Glutamatergic neuron (in vitro differentiated cells): ENCODE measurements around the gene PTPRR. TPM values are rescaled to one million over a fixed set of nuclear protein-coding genes. Genes with fewer than 3 reads are reported as not detected.

ENCODE experiments used
- DNase-seq: peaks from one replicate; pipeline ENCODE4 v3.0.0; 2022
- H3K27ac Mint-ChIP-seq: one replicate; pipeline ENCODE4 v1.8.0; 2020; ENCODE audit warnings: mild to moderate bottlenecking, mixed read lengths, inconsistent platforms; ENCODE audit not compliant: unreplicated experiment
- H3K27me3 Mint-ChIP-seq: one replicate; pipeline ENCODE4 v1.8.0; 2020; ENCODE audit warnings: mild to moderate bottlenecking, moderate library complexity, mixed read lengths, inconsistent platforms; ENCODE audit not compliant: unreplicated experiment
- H3K36me3 Mint-ChIP-seq: one replicate; pipeline ENCODE4 v1.8.0; 2020; ENCODE audit warnings: mild to moderate bottlenecking, mixed read lengths, inconsistent platforms; ENCODE audit not compliant: unreplicated experiment
- H3K4me1 Mint-ChIP-seq: one replicate; pipeline ENCODE4 v1.8.0; 2020; ENCODE audit warnings: mild to moderate bottlenecking, low read depth, mixed read lengths, inconsistent platforms; ENCODE audit not compliant: unreplicated experiment
- H3K4me3 Mint-ChIP-seq: one replicate; pipeline ENCODE4 v1.8.0; 2020; ENCODE audit warnings: mild to moderate bottlenecking, mixed read lengths, inconsistent platforms; ENCODE audit not compliant: unreplicated experiment
- H3K9me3 Mint-ChIP-seq: one replicate; pipeline ENCODE4 v1.8.0; 2020; ENCODE audit warnings: mild to moderate bottlenecking, moderate library complexity, mixed read lengths, inconsistent platforms; ENCODE audit not compliant: unreplicated experiment
- CTCF ChIP-seq: fragments of 200-600 bp; sonication (generic); IDR thresholded peaks from one replicate; pipeline ENCODE4 v1.5.0; 2021; ENCODE audit not compliant: partially characterized antibody, unreplicated experiment
- total RNA-seq: library from RNA; stranded (reverse); fragmentation: NEBNext Ultra II Directional; extraction: Animal tissue kit (Norgen Biotek cat#: 25700); gene quantifications from one replicate; pipeline ENCODE4 v1.2.1, GENCODE V29; 2021; ENCODE audit not compliant: unreplicated experiment

Gene PTPRR
- total RNA-seq, 1 donor from 2014 or later = 0.34 TPM

GRCh38 chr12:70772836-70773235 is 147.7 kb downstream of the PTPRR start:
- H3K9me3 Mint-ChIP-seq = no peaks in the 10 kb centered on the region
- no peak for TF ChIP-seq CTCF
- H3K27ac Mint-ChIP-seq = no peak overlapping the region
- DNase-seq = no peak
- H3K27me3 Mint-ChIP-seq = no peaks in the 10 kb centered on the region
- H3K4me1 Mint-ChIP-seq = peaks cover 3% of the 10 kb centered on the region
- no peaks in the 10 kb centered on the region for H3K36me3 Mint-ChIP-seq
- H3K4me3 Mint-ChIP-seq = no peak overlapping the region

GRCh38 chr12:70771581-70771980 is 149.0 kb downstream of the PTPRR start:
- no peak overlapping the region for H3K27ac Mint-ChIP-seq
- H3K36me3 Mint-ChIP-seq = no peaks in the 10 kb centered on the region
- no peak for DNase-seq
- H3K9me3 Mint-ChIP-seq = peaks cover 2% of the 10 kb centered on the region
- no peak overlapping the region for H3K4me3 Mint-ChIP-seq
- H3K4me1 Mint-ChIP-seq = peaks cover 3% of the 10 kb centered on the region
- TF ChIP-seq CTCF = no peak
- no peaks in the 10 kb centered on the region for H3K27me3 Mint-ChIP-seq

GRCh38 chr12:70763666-70764065 is 156.9 kb downstream of the PTPRR start:
- H3K4me1 Mint-ChIP-seq = no peaks in the 10 kb centered on the region
- H3K27me3 Mint-ChIP-seq = no peaks in the 10 kb centered on the region
- no peaks in the 10 kb centered on the region for H3K36me3 Mint-ChIP-seq
- H3K27ac Mint-ChIP-seq = no peak overlapping the region
- H3K9me3 Mint-ChIP-seq = peaks cover 4% of the 10 kb centered on the region
- no peak overlapping the region for H3K4me3 Mint-ChIP-seq
- TF ChIP-seq CTCF = no peak
- DNase-seq = no peak

- H3K27ac Mint-ChIP-seq = no peak overlapping the region
- no peaks in the 10 kb centered on the region for H3K27me3 Mint-ChIP-seq
- no peak for DNase-seq
- no peaks in the 10 kb centered on the region for H3K36me3 Mint-ChIP-seq
- H3K4me3 Mint-ChIP-seq = no peak overlapping the region
- peaks cover 2% of the 10 kb centered on the region for H3K9me3 Mint-ChIP-seq
- TF ChIP-seq CTCF = no peak
- no peaks in the 10 kb centered on the region for H3K4me1 Mint-ChIP-seq
Measured at GRCh38 chr12:70762000-70762399, 158.5 kb downstream of the PTPRR start.

- DNase-seq = no peak
- Mint-ChIP-seq H3K4me1 (no peaks in the 10 kb centered on the region), H3K27ac (no peak overlapping the region), H3K27me3 (no peaks in the 10 kb centered on the region), H3K9me3 (no peaks in the 10 kb centered on the region), H3K4me3 (no peak overlapping the region), H3K36me3 (no peaks in the 10 kb centered on the region)
- TF ChIP-seq CTCF = no peak
Measured at GRCh38 chr12:70759161-70759918, 161.2 kb downstream of the PTPRR start.
